Calu3 (cell line): Measurements from ENCODE around the gene SLC3A2. TPM values are rescaled to one million over a fixed set of nuclear protein-coding genes. Genes with fewer than 3 reads are reported as not detected.
"Not testable (repeated sequence)": the region's sequence is repeated elsewhere in the genome, so short reads cannot be mapped to it uniquely, and the experiment has no call there.

Source experiments
- BruUV-seq: library from RNA; stranded (reverse); fragments of 400-500 nt; replicated peaks from 2 replicates; lab custom pipeline; 2021; lab: Mats Ljungman, UMichigan
- CTCF ChIA-PET: fragments of 300-600 bp; sonication (Branson Sonifier 250); formaldehyde crosslinking; loops from one replicate; lab custom pipeline; 2022; ENCODE audit warnings: antibody characterized with exemption; lab: Charles Lee
- DNase-seq: peaks from one replicate; pipeline ENCODE4 v3.0.0; 2022
- H3K27ac Mint-ChIP-seq: one replicate; pipeline ENCODE4 v1.8.0; 2022; ENCODE audit warnings: mixed read lengths; ENCODE audit not compliant: unreplicated experiment
- H3K27me3 Mint-ChIP-seq: one replicate; pipeline ENCODE4 v1.8.0; 2022; ENCODE audit warnings: mixed read lengths; ENCODE audit not compliant: unreplicated experiment
- H3K36me3 Mint-ChIP-seq: one replicate; pipeline ENCODE4 v1.8.0; 2022; ENCODE audit warnings: mild to moderate bottlenecking, moderate library complexity, mixed read lengths; ENCODE audit not compliant: insufficient read depth, unreplicated experiment
- H3K4me1 Mint-ChIP-seq: one replicate; pipeline ENCODE4 v1.8.0; 2022; ENCODE audit warnings: mild to moderate bottlenecking, low read depth, mixed read lengths; ENCODE audit not compliant: unreplicated experiment
- H3K4me3 Mint-ChIP-seq: one replicate; pipeline ENCODE4 v1.8.0; 2022; ENCODE audit warnings: mild to moderate bottlenecking, low read depth, moderate library complexity, mixed read lengths; ENCODE audit not compliant: unreplicated experiment
- H3K9me3 Mint-ChIP-seq: one replicate; pipeline ENCODE4 v1.8.0; 2022; ENCODE audit warnings: low read depth, mixed read lengths; ENCODE audit not compliant: unreplicated experiment
- intact Hi-C: fragments of 100-400 bp; cut with micrococcal nuclease; formaldehyde crosslinking; loops from one replicate; pipeline ENCODE4 v1.10.0; 2022; ENCODE audit not compliant: unreplicated experiment
- total RNA-seq: library from RNA; stranded (reverse); gene quantifications from 2 replicates; pipeline ENCODE4 v1.2.3, GENCODE V29; 2022
- TF ChIP-seq, protein P1 (sequence below): fragments of 200-600 bp; IDR thresholded peaks from one replicate; pipeline ENCODE4 v1.8.0; 2022; ENCODE audit warnings: antibody characterized with exemption; ENCODE audit not compliant: unreplicated experiment

SLC3A2 gene
- total RNA-seq, 1 experiment from 2014 or later: 444 TPM

- H3K27ac Mint-ChIP-seq: no peak overlapping the region
- intact Hi-C loops: loop anchor here (2.0 kb wide), 1 partner anchor 39 kb away; the partner anchor contains the start of gene SLC3A2
- no peaks in the 10 kb centered on the region for H3K27me3 Mint-ChIP-seq
- H3K4me3 Mint-ChIP-seq: no peak overlapping the region
- BruUV-seq: TSS peak; percentile 99
- peaks cover 13% of the 10 kb centered on the region for H3K4me1 Mint-ChIP-seq
- CTCF ChIA-PET: interaction anchor here (0.6 to 1.4 kb wide), 7 partner anchors 20 to 70 kb away, joined by 3 to 4 read pairs (median 3); partner anchors contain the start of genes SLC3A2 and TAF6L
- no peaks in the 10 kb centered on the region for H3K9me3 Mint-ChIP-seq
- DNase-seq: peak; percentile 88
- H3K36me3 Mint-ChIP-seq: peaks cover 8% of the 10 kb centered on the region
- TF ChIP-seq, protein P1, sequence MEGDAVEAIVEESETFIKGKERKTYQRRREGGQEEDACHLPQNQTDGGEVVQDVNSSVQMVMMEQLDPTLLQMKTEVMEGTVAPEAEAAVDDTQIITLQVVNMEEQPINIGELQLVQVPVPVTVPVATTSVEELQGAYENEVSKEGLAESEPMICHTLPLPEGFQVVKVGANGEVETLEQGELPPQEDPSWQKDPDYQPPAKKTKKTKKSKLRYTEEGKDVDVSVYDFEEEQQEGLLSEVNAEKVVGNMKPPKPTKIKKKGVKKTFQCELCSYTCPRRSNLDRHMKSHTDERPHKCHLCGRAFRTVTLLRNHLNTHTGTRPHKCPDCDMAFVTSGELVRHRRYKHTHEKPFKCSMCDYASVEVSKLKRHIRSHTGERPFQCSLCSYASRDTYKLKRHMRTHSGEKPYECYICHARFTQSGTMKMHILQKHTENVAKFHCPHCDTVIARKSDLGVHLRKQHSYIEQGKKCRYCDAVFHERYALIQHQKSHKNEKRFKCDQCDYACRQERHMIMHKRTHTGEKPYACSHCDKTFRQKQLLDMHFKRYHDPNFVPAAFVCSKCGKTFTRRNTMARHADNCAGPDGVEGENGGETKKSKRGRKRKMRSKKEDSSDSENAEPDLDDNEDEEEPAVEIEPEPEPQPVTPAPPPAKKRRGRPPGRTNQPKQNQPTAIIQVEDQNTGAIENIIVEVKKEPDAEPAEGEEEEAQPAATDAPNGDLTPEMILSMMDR: no peak
Observed at GRCh38 chr11:62841361-62842170, 39.1 kb upstream of the SLC3A2 start.

DNA sequence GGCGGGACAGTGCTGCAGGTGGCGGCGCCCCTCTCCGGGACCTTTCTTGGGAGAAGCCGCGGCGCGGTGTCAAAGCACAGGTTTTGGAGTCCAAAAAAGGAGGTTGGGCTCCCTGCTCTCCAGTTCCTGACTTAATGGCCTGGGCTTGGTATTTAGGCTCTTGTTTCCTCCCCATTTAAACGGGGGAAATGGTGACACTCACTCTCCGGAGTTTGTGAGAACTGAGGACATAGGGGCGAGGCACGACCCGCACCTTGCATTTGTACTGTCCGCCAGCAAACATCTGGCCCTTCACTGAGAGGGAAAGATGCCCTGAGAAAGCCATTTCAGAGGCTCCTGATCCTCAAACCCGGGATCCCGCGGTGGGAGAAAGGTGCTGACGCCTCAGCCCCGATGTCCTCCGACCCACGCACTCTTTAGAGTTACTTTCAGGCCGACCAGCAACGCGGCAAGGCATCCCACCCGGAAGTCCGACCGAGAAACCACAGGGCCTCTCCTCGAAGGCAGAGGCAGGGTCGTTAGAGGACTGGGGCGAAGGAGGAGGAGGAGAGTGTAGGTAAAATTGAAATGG lies 38.4 kb upstream of the SLC3A2 start:
- TF ChIP-seq, protein P1: no peak
- H3K27ac Mint-ChIP-seq: no peak overlapping the region
- no peaks in the 10 kb centered on the region for H3K9me3 Mint-ChIP-seq
- H3K36me3 Mint-ChIP-seq: peaks cover 7% of the 10 kb centered on the region
- no peak for DNase-seq
- TSS peak; percentile 79 for BruUV-seq
- intact Hi-C loops: no loop called here
- peaks cover 12% of the 10 kb centered on the region for H3K4me1 Mint-ChIP-seq
- no peak overlapping the region for H3K4me3 Mint-ChIP-seq
- no peaks in the 10 kb centered on the region for H3K27me3 Mint-ChIP-seq
- CTCF ChIA-PET: interaction anchor here (0.6 to 1.4 kb wide), 2 partner anchors 40 to 59 kb away, joined by 3 to 4 read pairs; no protein-coding TSS in a partner anchor

GRCh38 chr11:62842891-62843290 lies 37.8 kb upstream of the SLC3A2 start:
- H3K36me3 Mint-ChIP-seq, H3K9me3 Mint-ChIP-seq, H3K27me3 Mint-ChIP-seq, intact Hi-C loops, DNase-seq, H3K27ac Mint-ChIP-seq, H3K4me3 Mint-ChIP-seq, BruUV-seq, H3K4me1 Mint-ChIP-seq: not testable (repeated sequence)
- CTCF ChIA-PET: interaction anchor here (0.7 kb wide), 1 partner anchor 780 kb away, joined by 3 read pairs; no protein-coding TSS in a partner anchor

- CTCF ChIA-PET: no interaction called here
- intact Hi-C loops: no loop called here
- peaks cover 5% of the 10 kb centered on the region for H3K4me1 Mint-ChIP-seq
- TF ChIP-seq, protein P1: no peak
- no peaks in the 10 kb centered on the region for H3K9me3 Mint-ChIP-seq
- no TSS peak for BruUV-seq
- H3K4me3 Mint-ChIP-seq: no peak overlapping the region
- no peaks in the 10 kb centered on the region for H3K27me3 Mint-ChIP-seq
- no peaks in the 10 kb centered on the region for H3K36me3 Mint-ChIP-seq
- no peak for DNase-seq
- H3K27ac Mint-ChIP-seq: no peak overlapping the region
Observed at GRCh38 chr11:62843466-62843865, 37.2 kb upstream of the SLC3A2 start.
